ENCODE data around the gene MRPL20.
"Not testable (repeated sequence)": the region's sequence is repeated elsewhere in the genome, so short reads cannot be mapped to it uniquely, and the experiment has no call there.

Gene MRPL20

GRCh38 chr1:1380860-1381259 lies 26.2 kb downstream of the MRPL20 start:
- no peak for DNase-seq

GRCh38 chr1:1377540-1378205 lies 29.4 kb downstream of the MRPL20 start:
- no peak for DNase-seq

GRCh38 chr1:1376551-1377226 lies 30.4 kb downstream of the MRPL20 start:
- DNase-seq: no peak

GRCh38 chr1:1374929-1375662 lies 32.0 kb downstream of the MRPL20 start, which contains the start of gene AURKAIP1:
AURKAIP1 (minus strand) TSS chr1:1375207; CDS start chr1:1374756, 451 bp downstream.
- DNase-seq: peak; percentile 97

- no peak for DNase-seq
Measured at GRCh38 chr1:1374589-1374928, 32.5 kb downstream of the MRPL20 start.

DNA sequence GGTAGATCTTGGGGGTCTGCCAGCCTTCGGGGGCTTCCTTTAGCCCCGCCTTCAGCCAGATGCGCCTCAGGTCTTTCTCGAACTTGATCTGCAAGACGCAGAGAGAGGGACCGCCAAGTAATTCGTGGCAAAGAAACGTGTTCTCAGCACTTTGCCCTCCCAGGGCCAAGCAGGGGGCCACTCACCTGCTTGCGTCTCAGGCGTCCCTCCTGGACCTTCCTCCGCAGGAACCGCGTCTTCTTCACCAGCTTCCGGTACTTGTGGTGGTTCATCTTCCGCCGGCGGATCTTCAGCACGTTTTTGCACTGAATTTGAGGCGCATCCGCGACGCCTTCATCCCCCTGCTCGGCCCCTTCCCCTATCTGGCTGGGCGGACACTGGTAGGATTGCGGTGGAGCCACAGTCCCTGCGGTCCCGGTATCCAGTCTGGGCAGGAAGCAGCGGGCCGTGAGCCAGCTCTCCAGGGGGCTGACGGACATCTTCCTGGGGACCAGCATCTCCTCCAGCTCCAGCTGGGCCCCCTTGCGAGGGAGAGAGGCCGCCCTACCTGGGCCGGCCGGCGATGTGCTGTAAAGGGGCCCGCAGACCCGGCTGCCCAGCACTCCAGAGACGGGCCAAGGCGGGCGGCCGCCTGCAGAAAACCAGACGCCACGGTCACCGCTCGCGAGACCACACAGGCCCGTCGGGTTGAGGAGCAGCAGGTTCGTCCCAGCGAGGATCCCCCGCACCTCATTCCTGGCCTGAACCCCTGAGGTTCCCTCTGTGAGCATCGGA lies 33.1 kb downstream of the MRPL20 start:
- no peak for DNase-seq

GRCh38 chr1:1373051-1373814 lies 33.9 kb downstream of the MRPL20 start:
- no peak for DNase-seq

DNA sequence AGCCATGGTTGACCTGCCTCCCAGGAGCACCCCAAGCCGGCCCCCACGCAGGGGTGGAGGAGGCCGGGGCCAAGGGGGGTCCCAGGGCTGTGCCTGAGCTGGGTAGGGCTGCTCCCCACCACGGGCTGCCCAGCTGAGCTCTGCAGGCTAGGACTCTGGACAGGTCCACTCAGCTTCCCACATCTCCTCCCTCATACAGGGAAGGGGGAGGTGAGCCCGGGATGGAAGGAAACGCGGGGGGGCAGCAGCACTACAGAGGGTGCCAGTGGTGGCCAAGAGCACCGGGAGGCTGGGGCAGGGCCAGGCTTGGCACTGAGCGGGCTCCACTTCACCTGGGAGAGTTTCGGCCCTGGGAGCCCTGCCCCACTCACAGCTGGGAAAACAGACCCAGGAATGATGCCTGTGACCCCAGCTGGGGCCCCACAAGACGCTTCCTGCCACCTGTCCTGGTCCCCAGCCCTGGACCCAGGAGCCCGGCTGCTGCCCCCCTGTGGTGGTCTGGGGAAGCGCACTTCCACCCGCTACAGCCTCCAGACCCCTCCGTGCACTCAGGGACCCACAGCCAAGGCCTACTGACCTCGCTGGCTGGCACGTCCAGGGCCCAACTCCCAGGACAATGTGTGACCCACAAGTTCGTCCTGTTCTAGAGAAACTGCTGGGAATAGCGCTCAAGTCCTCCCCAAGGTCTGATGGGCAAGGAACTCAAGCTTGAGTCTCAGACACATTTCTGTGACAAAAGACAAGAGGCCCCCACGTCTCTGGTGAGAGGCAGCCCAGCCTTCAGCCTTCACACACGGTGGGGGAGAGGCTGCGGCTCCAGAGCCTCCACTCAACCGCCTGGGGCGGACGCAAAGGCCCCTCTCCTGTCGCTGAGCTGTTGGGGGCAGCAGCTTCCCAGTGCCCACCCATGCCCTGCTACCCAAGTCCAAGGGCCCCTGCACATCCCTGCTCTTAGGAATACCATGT lies 35.1 kb downstream of the MRPL20 start:
- peak; percentile 9 for DNase-seq

GRCh38 chr1:1371364-1371745 lies 35.7 kb downstream of the MRPL20 start:
- DNase-seq: peak; percentile 61

GRCh38 chr1:1370771-1371300 lies 36.3 kb downstream of the MRPL20 start:
- DNase-seq: no peak

- not testable (repeated sequence) for DNase-seq
Measured at GRCh38 chr1:1370094-1370493, 37.0 kb downstream of the MRPL20 start.

- no peak for DNase-seq
Measured at GRCh38 chr1:1367315-1367714, 39.8 kb downstream of the MRPL20 start.

- DNase-seq: no peak
Measured at GRCh38 chr1:1366699-1367066, 40.4 kb downstream of the MRPL20 start.

- DNase-seq: no peak
Measured at GRCh38 chr1:1365875-1366698, 41.0 kb downstream of the MRPL20 start.

DNA sequence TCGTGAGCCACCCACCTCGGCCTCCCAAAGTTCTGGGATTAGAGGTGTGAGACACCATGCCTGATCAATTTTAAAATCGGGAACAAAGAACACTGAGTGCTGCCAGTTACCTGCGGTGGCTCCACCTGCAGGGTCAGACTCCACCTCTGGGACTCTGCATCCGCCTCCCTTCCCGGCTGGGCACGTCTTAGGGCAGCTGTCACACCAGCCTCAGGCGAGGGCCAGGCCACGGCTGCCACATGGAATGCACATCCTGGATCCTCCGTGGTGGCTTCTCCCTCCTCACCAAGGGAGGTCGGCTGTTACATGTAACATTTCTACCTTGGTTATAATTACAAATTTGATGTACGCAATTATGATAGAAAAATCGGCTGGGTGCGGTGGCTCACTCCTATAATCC lies 42.8 kb downstream of the MRPL20 start:
- DNase-seq: no peak

GRCh38 chr1:1361982-1362423 lies 45.1 kb downstream of the MRPL20 start:
- DNase-seq: no peak

DNA sequence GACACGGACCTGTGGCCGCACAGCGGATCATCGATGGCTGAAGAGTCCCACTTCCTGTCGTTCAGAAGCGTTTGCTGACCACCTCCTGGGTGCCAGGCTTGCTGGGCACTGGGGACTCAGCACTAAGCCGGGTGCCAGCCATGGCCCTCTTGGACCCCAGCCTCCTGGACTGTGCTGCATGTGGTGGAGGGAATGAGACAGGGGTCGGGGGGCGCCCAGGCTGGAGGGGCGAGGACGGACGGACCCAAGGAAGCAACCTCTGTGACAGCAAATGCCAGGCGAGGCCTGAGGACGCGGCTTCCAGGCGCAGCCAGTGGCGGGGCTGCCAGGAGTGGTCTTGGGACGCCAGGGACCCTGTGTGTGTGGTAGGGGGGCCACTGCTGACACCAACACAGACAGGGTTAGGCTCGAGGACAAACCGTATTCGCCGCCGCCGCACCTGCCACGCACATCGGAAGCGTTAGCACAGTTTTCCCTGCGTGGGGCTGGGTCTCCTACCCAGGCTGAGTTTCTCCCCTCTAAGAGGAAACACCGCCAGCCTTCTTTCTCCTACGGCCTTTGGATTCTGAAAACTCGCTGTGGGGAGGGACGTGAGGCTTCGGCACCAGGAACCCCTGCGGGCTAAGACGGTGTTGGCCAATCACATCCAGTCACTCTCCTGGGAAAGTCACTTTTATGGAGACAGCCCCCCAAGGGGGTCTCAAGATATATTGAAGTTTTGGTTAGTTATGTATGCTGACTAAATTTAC lies 45.7 kb downstream of the MRPL20 start:
- DNase-seq: no peak

GRCh38 chr1:1360506-1361169 lies 46.5 kb downstream of the MRPL20 start:
- no peak for DNase-seq
